ENCODE measurements around the gene OXLD1.
A peak's percentile ranks its signal among the peaks of the same experiment; 100 is the strongest.

The OXLD1 gene

GRCh38 chr17:81711814-81712467 is 45.5 kb upstream of the OXLD1 start, which contains the start of gene SLC25A10:
SLC25A10 (plus strand) TSS chr17:81712284; CDS start chr17:81712427, 143 bp downstream.
- H3K27ac ChIP-seq = peak within 1 kb of the TSS; percentile 97
- TF ChIP-seq CTCF (IDR thresholded peaks at IDR 0.05) = no peak
- TF ChIP-seq ZFX (IDR thresholded peaks at IDR 0.05; ENCODE audit: borderline replicate concordance) = no peak

DNA sequence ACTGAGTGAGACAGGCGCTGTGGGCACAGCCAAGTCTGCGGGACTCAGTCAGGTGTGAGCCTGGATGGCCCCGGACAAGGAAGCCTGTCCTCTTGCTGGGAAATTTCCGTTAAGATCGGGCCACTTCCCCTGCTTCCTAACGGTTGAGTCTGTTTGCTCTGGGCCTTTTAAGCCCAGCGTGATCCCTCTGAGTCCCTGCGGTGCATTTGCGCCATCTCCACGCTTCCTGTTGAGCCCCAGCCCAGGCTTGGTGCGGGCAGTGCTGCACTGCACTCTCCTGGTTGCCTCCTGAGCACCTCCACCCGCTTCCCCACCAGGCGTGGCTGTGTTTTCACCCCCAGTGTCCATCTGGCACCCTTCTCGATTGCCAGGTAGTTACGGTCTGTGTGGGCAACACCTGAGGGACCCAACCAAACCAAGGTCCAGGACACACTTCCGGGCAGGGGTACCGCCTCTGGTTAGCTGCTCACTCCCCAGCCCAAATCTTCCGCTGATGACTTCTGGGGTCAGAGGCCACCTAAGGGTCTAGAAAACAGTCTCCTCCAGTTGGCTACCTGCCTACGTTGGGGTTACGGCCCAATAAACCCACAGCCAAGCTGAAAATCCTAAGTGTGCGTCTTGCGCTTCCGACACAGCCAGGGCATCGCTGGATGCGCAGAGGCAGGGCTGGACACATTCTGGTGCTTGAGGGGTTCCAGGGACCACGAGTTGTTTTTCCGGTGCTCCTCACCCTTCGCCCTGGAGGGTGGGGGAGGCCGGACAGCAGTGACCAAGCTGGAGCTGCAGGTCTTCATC is 44.3 kb upstream of the OXLD1 start:
- no peak for TF ChIP-seq ZFX (IDR thresholded peaks at IDR 0.05; ENCODE audit: borderline replicate concordance)
- no peak for TF ChIP-seq CTCF (IDR thresholded peaks at IDR 0.05)
- H3K27ac ChIP-seq = peak overlapping the region; percentile 97

DNA sequence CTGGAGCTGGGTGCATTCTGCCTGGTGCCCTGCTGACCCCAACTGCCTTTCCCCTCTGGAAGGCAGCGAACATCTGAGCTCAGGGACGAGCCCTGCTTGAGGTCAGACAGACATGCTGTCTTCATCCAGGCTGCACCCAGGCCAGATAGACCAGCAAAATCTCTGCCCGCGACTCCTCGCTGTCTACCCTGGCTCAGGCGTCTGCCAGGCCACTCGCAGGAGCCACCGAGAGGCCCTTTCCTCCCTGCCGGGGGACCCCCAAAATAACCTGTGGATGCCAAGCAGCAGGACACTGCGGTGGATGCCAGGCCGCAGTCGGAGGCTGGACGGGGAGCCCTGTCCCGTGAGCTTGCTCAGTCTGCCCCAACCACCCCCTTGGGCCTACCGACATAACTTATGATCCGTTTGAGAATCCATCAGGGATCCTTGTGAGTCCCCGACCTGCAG is 42.4 kb upstream of the OXLD1 start:
- peak overlapping the region; percentile 97 for H3K27ac ChIP-seq
- no peak for TF ChIP-seq ZFX (IDR thresholded peaks at IDR 0.05; ENCODE audit: borderline replicate concordance)
- TF ChIP-seq CTCF (IDR thresholded peaks at IDR 0.05) = no peak

GRCh38 chr17:81707725-81708646 is 41.6 kb upstream of the OXLD1 start:
- TF ChIP-seq ZFX (IDR thresholded peaks at IDR 0.05; ENCODE audit: borderline replicate concordance) (no peak), CTCF (IDR thresholded peaks at IDR 0.05) (no peak)
- peak overlapping the region; percentile 97 for H3K27ac ChIP-seq

DNA sequence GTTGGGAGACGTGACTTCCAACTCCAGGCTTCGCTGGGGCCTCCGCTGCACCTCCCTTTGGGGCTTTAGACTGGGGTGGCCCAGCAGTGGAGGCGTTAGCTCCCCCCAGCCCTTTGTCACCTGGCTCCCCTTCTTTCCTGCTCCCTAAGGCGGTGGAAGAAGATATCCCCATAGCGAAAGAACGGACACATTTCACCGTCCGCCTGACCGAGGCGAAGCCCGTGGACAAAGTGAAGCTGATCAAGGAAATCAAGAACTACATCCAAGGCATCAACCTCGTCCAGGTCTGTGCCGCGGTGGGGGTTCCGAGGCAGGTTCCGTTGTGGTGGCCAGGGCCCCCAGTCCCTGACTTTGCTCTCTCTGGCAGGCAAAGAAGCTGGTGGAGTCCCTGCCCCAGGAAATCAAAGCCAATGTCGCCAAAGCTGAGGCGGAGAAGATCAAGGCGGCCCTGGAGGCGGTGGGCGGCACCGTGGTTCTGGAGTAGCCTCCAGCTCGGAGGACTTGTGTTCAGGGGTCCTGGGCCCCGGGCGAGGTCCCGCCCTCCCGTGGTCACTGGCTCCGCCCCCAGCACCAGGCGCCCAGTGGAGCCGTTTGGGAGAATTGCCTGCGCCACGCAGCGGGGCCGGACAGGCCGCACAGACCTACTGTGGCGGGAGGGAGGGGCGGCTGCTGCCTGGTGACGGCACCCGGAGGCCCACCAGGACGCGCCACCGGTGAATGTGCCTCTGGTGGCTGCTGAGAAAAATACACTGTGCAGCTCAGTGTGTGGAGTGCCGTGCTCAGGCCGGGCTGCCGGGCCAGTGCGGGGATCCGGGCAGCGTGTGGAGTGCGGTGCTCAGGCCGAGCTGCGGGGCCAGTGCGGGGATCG is 40.6 kb upstream of the OXLD1 start:
- H3K27ac ChIP-seq = no peak overlapping the region
- no peak for TF ChIP-seq ZFX (IDR thresholded peaks at IDR 0.05; ENCODE audit: borderline replicate concordance)
- TF ChIP-seq CTCF (IDR thresholded peaks at IDR 0.05) = no peak

DNA sequence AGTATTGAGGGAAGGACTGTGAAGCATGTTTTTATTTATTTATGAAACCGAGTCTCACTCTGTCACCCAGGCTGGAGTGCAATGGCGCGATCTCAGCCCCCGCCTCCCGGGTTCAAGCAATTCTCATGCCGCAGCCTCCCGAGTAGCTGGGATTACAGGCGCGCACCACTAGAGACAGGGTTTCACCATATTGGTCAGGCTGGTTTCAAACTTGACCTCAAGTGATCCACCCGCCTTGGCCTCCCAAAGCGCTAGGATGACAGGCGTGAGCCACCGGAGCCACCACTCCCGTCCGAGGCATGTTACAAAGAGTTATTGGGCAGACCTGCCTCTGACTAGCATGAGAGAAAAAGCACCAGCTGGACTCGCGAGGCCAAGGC is 39.8 kb upstream of the OXLD1 start:
- no peak overlapping the region for H3K27ac ChIP-seq

More for the DNA sequence above, 39.8 kb upstream of the OXLD1 start:
- no peak for TF ChIP-seq CTCF (IDR thresholded peaks at IDR 0.05)
- TF ChIP-seq ZFX (IDR thresholded peaks at IDR 0.05; ENCODE audit: borderline replicate concordance) = no peak

Data from 22Rv1 (cell line).